ENCODE measurements around the gene VANGL1. TPM values are rescaled to one million over a fixed set of nuclear protein-coding genes. Genes with fewer than 3 reads are reported as not detected.

Gene VANGL1
- total and polyA plus RNA-seq, 2 of the 13 experiments (the other 11 are each of a cell fraction or from before 2014, with no cell fraction given): 5.3 to 9.4 TPM

DNA sequence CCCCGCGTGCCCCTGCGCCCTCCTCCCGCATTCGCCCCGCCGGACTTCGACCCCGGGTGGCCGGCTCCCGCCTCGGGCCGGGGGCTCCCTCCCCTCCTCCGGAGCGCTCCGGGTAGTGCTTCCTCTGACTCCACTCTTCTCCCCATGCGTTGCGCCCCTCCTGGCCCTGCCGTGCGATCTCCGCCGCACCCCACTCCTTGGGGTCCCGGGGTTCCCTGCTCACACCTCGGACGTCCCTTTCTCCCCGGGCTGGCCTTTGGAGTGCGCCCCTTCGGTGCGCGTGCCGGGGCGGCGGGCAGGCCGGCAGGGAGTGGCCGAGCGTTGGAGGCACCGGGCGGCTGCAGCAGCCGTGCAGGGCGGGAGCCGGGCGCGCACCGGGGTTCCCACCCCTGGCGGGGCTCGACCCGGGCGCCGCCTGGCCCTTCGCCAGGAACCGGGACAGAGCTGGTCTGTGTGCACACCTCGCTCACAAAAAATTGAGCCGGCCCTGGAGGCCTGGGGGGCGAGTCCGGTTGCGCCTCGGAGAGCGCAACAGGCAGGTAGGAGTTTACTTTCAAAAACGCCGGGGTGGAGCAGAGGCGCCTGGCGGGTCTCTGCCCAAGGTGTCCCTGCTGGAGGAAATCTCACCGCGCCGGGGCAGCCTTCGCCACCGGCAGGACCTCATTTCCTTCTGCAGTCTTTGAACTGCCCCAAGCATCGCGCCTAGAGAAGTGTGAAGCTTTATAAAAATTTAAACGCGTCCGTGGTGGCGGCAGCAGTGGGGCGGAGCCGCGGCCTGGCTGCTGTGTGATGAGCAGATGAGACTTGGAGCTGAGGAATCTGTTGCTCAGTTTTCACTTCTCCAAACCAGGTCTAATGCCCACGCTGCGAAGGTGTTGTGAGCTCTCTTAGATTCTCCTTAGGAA is 650 bp downstream of the VANGL1 start (continued):
- TF ChIP-seq, protein P1, sequence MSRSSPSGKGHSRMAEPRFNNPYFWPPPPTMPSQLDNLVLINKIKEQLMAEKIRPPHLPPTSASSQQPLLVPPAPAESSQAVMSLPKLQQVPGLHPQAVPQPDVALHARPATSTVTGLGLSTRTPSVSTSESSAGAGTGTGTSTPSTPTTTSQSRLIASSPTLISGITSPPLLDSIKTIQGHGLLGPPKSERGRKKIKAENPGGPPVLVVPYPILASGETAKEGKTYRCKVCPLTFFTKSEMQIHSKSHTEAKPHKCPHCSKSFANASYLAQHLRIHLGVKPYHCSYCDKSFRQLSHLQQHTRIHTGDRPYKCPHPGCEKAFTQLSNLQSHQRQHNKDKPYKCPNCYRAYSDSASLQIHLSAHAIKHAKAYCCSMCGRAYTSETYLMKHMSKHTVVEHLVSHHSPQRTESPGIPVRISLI (CRISPR knock-in tag; IDR thresholded peaks at IDR 0.05; ENCODE audit: borderline replicate concordance): no peak
- TF ChIP-seq, protein P2, sequence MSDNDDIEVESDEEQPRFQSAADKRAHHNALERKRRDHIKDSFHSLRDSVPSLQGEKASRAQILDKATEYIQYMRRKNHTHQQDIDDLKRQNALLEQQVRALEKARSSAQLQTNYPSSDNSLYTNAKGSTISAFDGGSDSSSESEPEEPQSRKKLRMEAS (IDR thresholded peaks at IDR 0.05): peak; percentile 27
- TF ChIP-seq ZBTB8A (CRISPR knock-in tag; IDR thresholded peaks at IDR 0.05; ENCODE audit: borderline replicate concordance, low read depth) (peak; percentile 80; the same call in 1 of the 2 replicates), DPF2 (CRISPR knock-in tag; IDR thresholded peaks at IDR 0.05; ENCODE audit: borderline replicate concordance, low read depth) (no peak), NFE2 (CRISPR knock-in tag; IDR thresholded peaks at IDR 0.05) (no peak), ZNF766 (CRISPR knock-in tag; IDR thresholded peaks at IDR 0.05; ENCODE audit: borderline replicate concordance) (no peak), RERE (CRISPR knock-in tag; IDR thresholded peaks at IDR 0.05; ENCODE audit: low read depth) (no peak), ERF (CRISPR knock-in tag; IDR thresholded peaks at IDR 0.05) (0 out of 2 replicates have a peak, but pooled peaks have one; percentile 3), ZNF572 (CRISPR knock-in tag; IDR thresholded peaks at IDR 0.05) (no peak), SP4 (CRISPR knock-in tag; IDR thresholded peaks at IDR 0.05) (peak; percentile 40; the same call in 1 of the 2 replicates), ZFX (CRISPR knock-in tag; IDR thresholded peaks at IDR 0.05; ENCODE audit: low read depth) (peak; percentile 82), KLF12 (CRISPR knock-in tag; IDR thresholded peaks at IDR 0.05; ENCODE audit: borderline replicate concordance) (peak; percentile 43; the same call in 1 of the 2 replicates), RNF2 (conservative IDR thresholded peaks at IDR 0.05; ENCODE audit: low read depth) (no peak), ZNF781 (CRISPR knock-in tag; IDR thresholded peaks at IDR 0.05; ENCODE audit: borderline replicate concordance, not compliant biosample characterization) (no peak), KAT7 (CRISPR knock-in tag; IDR thresholded peaks at IDR 0.05; ENCODE audit: borderline replicate concordance) (no peak), NR2F2 (IDR thresholded peaks at IDR 0.05; ENCODE audit: borderline replicate concordance, low read depth) (no peak; the same call in 1 of the 2 replicates), ZFP62 (CRISPR knock-in tag; IDR thresholded peaks at IDR 0.05) (no peak), NPAS2 (CRISPR knock-in tag; IDR thresholded peaks at IDR 0.05; ENCODE audit: borderline replicate concordance) (no peak), SMAD1 (CRISPR knock-in tag; IDR thresholded peaks at IDR 0.05; ENCODE audit: borderline replicate concordance, low read depth) (no peak), ISX (CRISPR knock-in tag; conservative IDR thresholded peaks at IDR 0.05) (no peak)
- TF ChIP-seq, protein P3, sequence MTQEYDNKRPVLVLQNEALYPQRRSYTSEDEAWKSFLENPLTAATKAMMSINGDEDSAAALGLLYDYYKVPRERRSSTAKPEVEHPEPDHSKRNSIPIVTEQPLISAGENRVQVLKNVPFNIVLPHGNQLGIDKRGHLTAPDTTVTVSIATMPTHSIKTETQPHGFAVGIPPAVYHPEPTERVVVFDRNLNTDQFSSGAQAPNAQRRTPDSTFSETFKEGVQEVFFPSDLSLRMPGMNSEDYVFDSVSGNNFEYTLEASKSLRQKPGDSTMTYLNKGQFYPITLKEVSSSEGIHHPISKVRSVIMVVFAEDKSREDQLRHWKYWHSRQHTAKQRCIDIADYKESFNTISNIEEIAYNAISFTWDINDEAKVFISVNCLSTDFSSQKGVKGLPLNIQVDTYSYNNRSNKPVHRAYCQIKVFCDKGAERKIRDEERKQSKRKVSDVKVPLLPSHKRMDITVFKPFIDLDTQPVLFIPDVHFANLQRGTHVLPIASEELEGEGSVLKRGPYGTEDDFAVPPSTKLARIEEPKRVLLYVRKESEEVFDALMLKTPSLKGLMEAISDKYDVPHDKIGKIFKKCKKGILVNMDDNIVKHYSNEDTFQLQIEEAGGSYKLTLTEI (CRISPR knock-in tag; conservative IDR thresholded peaks at IDR 0.05): no peak
